H1 (cell line): Measurements from ENCODE around the gene LENG1. TPM values are rescaled to one million over a fixed set of nuclear protein-coding genes. Genes with fewer than 3 reads are reported as not detected.
"Not testable (repeated sequence)": the region's sequence is repeated elsewhere in the genome, so short reads cannot be mapped to it uniquely, and the experiment has no call there.

Experiments used
- CTCF ChIA-PET: fragments of 300-600 bp; sonication (Branson Sonifier 250); formaldehyde crosslinking; loops from one replicate; lab custom pipeline; 2021; ENCODE audit not compliant: partially characterized antibody; lab: Charles Lee
- POLR2A ChIA-PET: fragments of 300-600 bp; sonication (Branson Sonifier 250); formaldehyde crosslinking; loops from one replicate; lab custom pipeline; 2021; ENCODE audit warnings: inconsistent platforms; ENCODE audit not compliant: partially characterized antibody; lab: Charles Lee
- DNase-seq, 2 experiments: peaks; one replicate each; pipeline versions ENCODE4 v3.0.0 to v3.0.0-alpha.2; 2010 to 2022; ENCODE audit warnings: low spot score in 2 of 2, low read depth in 1 of 2, mixed read lengths in 1 of 2
- FAIRE-seq: peaks from 2 replicates; lab custom pipeline; 2011; peaks lifted over from hg19 to GRCh38; lab: Jason Lieb, UNC
- H2AFZ ChIP-seq: 2 replicates; pipeline ENCODE4 v1.8.1; 2012; ENCODE audit warnings: low read length, inconsistent platforms
- H2AK5ac ChIP-seq: 2 replicates; pipeline ENCODE4 v1.6.1; 2013; ENCODE audit warnings: low read depth, low read length
- H2BK120ac ChIP-seq: replicated peaks from 2 replicates; pipeline ENCODE3; 2013; ENCODE audit warnings: low read depth, low read length, inconsistent platforms
- H2BK12ac ChIP-seq: 2 replicates; pipeline ENCODE4 v1.6.1; 2013; ENCODE audit warnings: low read depth, low read length
- H2BK15ac ChIP-seq: 2 replicates; pipeline ENCODE4 v1.6.1; 2013; ENCODE audit warnings: low read length
- H2BK20ac ChIP-seq: 2 replicates; pipeline ENCODE4 v1.6.1; 2013; ENCODE audit warnings: low read length
- H2BK5ac ChIP-seq: 2 replicates; pipeline ENCODE4 v1.6.1; 2013; ENCODE audit warnings: low read depth, low read length
- H3K14ac ChIP-seq: 2 replicates; pipeline ENCODE4 v1.6.1; 2013; ENCODE audit warnings: inconsistent platforms; ENCODE audit not compliant: insufficient read length
- H3K18ac ChIP-seq: 2 replicates; pipeline ENCODE4 v1.6.1; 2013; ENCODE audit warnings: low read length; ENCODE audit errors: extremely low read depth
- H3K23ac ChIP-seq: 2 replicates; pipeline ENCODE4 v1.6.1; 2013; ENCODE audit warnings: inconsistent platforms; ENCODE audit not compliant: insufficient read length
- H3K23me2 ChIP-seq: 2 replicates; pipeline ENCODE4 v1.6.1; 2013; ENCODE audit warnings: low read depth, low read length
- H3K27ac ChIP-seq: 2 replicates; pipeline ENCODE4 v1.6.1; 2011; ENCODE audit warnings: low read depth, low read length, inconsistent platforms
- H3K27me3 ChIP-seq, 4 experiments: replicated peaks in 1 of 4; 1 replicate in 1 of 4; 2 replicates in 3 of 4; pipeline versions ENCODE4 v1.6.1 to v1.8.1; 2011 to 2013; ENCODE audit warnings: low read length in 3 of 4, mild to moderate bottlenecking in 3 of 4, inconsistent platforms in 2 of 4, mixed read lengths in 2 of 4, moderate library complexity in 1 of 4; ENCODE audit not compliant: control insufficient read depth in 3 of 4, insufficient read depth in 3 of 4; ENCODE audit errors: extremely low read depth in 1 of 4
- H3K36me3 ChIP-seq, 4 experiments: 2 replicates each; pipeline versions ENCODE4 v1.6.1 to v1.8.1; 2011 to 2013; ENCODE audit warnings: mild to moderate bottlenecking in 4 of 4, low read length in 3 of 4, moderate library complexity in 2 of 4, control low read depth in 1 of 4, inconsistent platforms in 1 of 4; ENCODE audit not compliant: insufficient read depth in 4 of 4, control insufficient read depth in 2 of 4
- H3K4ac ChIP-seq: replicated peaks from 2 replicates; pipeline ENCODE3; 2013; ENCODE audit warnings: low read length, low read depth, mixed read lengths, inconsistent platforms; ENCODE audit not compliant: insufficient read length
- H3K4me1 ChIP-seq, 4 experiments: replicated peaks in 1 of 4; 1 replicate in 1 of 4; 2 replicates in 3 of 4; pipeline versions ENCODE4 v1.6.1 to v1.8.1; 2011 to 2013; ENCODE audit warnings: low read length in 3 of 4, inconsistent platforms in 2 of 4, mixed read lengths in 1 of 4; ENCODE audit not compliant: insufficient read depth in 4 of 4, control insufficient read depth in 3 of 4
- H3K4me2 ChIP-seq, 2 experiments: 2 replicates each; pipeline versions ENCODE4 v1.6.1 to v1.8.1; 2011 to 2013; ENCODE audit warnings: low read depth in 2 of 2, low read length in 2 of 2, control low read depth in 1 of 2, inconsistent platforms in 1 of 2, mild to moderate bottlenecking in 1 of 2; ENCODE audit not compliant: insufficient read depth in 1 of 2
- H3K4me3 ChIP-seq, 4 experiments: fragments of 200-600, 300-600 bp in 1 of 4; sonication (generic), shearing (Covaris generic), sonication (Bioruptor Twin) in 1 of 4; 2 replicates each; pipeline versions ENCODE4 v1.5.1 to v1.8.1; 2011 to 2016; ENCODE audit warnings: low read length in 4 of 4, low read depth in 3 of 4, control low read depth in 2 of 4, inconsistent platforms in 2 of 4, mild to moderate bottlenecking in 2 of 4, mixed read lengths in 1 of 4, moderate library complexity in 1 of 4; ENCODE audit not compliant: insufficient read depth in 2 of 4; ENCODE audit errors: extremely low read depth in 1 of 4
- H3K56ac ChIP-seq: replicated peaks from 2 replicates; pipeline ENCODE3; 2013; ENCODE audit warnings: low read depth, mild to moderate bottlenecking, mixed read lengths, low read length, inconsistent platforms; ENCODE audit not compliant: insufficient read length
- H3K79me1 ChIP-seq: 2 replicates; pipeline ENCODE4 v1.6.1; 2013; ENCODE audit warnings: low read depth, low read length, control low read depth
- H3K79me2 ChIP-seq, 2 experiments: 2 replicates each; pipeline versions ENCODE4 v1.6.1 to v1.8.1; 2012 to 2013; ENCODE audit warnings: low read length in 2 of 2, mild to moderate bottlenecking in 2 of 2, inconsistent platforms in 1 of 2; ENCODE audit not compliant: insufficient read depth in 2 of 2, control insufficient read depth in 1 of 2
- H3K9ac ChIP-seq, 4 experiments: replicated peaks in 1 of 4; 1 replicate in 1 of 4; 2 replicates in 3 of 4; pipeline versions ENCODE4 v1.6.1 to v1.8.1; 2011 to 2013; ENCODE audit warnings: low read depth in 3 of 4, low read length in 3 of 4, control low read depth in 2 of 4, mild to moderate bottlenecking in 2 of 4, moderate library complexity in 2 of 4, inconsistent platforms in 1 of 4; ENCODE audit errors: extremely low read depth in 1 of 4
- H3K9me3 ChIP-seq, 2 experiments: 2 replicates each; pipeline versions ENCODE4 v1.6.1 to v1.8.1; 2012 to 2013; ENCODE audit warnings: mild to moderate bottlenecking in 2 of 2, moderate library complexity in 2 of 2, control low read depth in 1 of 2, inconsistent platforms in 1 of 2, low read depth in 1 of 2, low read length in 1 of 2, mixed read lengths in 1 of 2; ENCODE audit not compliant: insufficient read depth in 2 of 2
- H4K20me1 ChIP-seq, 2 experiments: replicated peaks in 1 of 2; 2 replicates each; pipeline versions ENCODE3 to v1.8.1; 2011 to 2013; ENCODE audit warnings: inconsistent platforms in 2 of 2, low read length in 2 of 2, mild to moderate bottlenecking in 1 of 2; ENCODE audit not compliant: insufficient read depth in 2 of 2, control insufficient read depth in 1 of 2
- H4K5ac ChIP-seq: 2 replicates; pipeline ENCODE4 v1.6.1; 2013; ENCODE audit warnings: low read length, low read depth, mixed read lengths, inconsistent platforms; ENCODE audit not compliant: insufficient read length
- H4K8ac ChIP-seq: 2 replicates; pipeline ENCODE4 v1.8.0; 2013; ENCODE audit warnings: mild to moderate bottlenecking, moderate library complexity, low read length, inconsistent platforms; ENCODE audit not compliant: insufficient read depth; ENCODE audit errors: extremely low read depth
- H4K91ac ChIP-seq: replicated peaks from 2 replicates; pipeline ENCODE3; 2013; ENCODE audit warnings: low read length, mixed read lengths, inconsistent platforms; ENCODE audit not compliant: insufficient read length
- WGBS, 2 experiments: shearing (Covaris generic) in 1 of 2; methylation state at CpG; one replicate each; pipeline versions ENCODE4 v1.1.6 to v1.1.7; 2013 to 2015; ENCODE audit warnings: low lambda C conversion rate in 2 of 2, mixed read lengths in 2 of 2, inconsistent platforms in 1 of 2, low coverage in 1 of 2, missing lambda C conversion rate in 1 of 2; ENCODE audit not compliant: insufficient replicate concordance in 2 of 2, insufficient coverage in 1 of 2, insufficient read length in 1 of 2; ENCODE audit errors: extremely low coverage in 1 of 2, missing lambda C conversion rate in 1 of 2; 5-methylcytosine and 5-hydroxymethylcytosine counted together
- polyA plus RNA-seq, 7 experiments: library from polyadenylated mRNA; depleted of rRNA in 3 of 7; stranded (reverse) in 5 of 7; unstranded in 2 of 7; fragments of >200 nt in 5 of 7; fragments of 200-250 nt in 2 of 7; gene quantifications; 1 replicate in 5 of 7; 2 replicates in 1 of 7; 4 replicates in 1 of 7; pipeline versions ENCODE4 v1.2.1 to v1.2.3, GENCODE V29; 2011 to 2013; ENCODE audit warnings: missing spikeins in 2 of 7, mixed read lengths in 2 of 7
- total RNA-seq: library from RNA; stranded (reverse); fragmentation: NEBNext Ultra II Directional; extraction: Animal tissue kit (Norgen Biotek cat#: 25700); gene quantifications from 2 replicates; pipeline ENCODE4 v1.2.1, GENCODE V29; 2021

The LENG1 gene
- total and polyA plus RNA-seq, 2 of the 8 experiments (the other 6 are each of a cell fraction or from before 2014, with no cell fraction given): 1.2 to 4.4 TPM

DNA sequence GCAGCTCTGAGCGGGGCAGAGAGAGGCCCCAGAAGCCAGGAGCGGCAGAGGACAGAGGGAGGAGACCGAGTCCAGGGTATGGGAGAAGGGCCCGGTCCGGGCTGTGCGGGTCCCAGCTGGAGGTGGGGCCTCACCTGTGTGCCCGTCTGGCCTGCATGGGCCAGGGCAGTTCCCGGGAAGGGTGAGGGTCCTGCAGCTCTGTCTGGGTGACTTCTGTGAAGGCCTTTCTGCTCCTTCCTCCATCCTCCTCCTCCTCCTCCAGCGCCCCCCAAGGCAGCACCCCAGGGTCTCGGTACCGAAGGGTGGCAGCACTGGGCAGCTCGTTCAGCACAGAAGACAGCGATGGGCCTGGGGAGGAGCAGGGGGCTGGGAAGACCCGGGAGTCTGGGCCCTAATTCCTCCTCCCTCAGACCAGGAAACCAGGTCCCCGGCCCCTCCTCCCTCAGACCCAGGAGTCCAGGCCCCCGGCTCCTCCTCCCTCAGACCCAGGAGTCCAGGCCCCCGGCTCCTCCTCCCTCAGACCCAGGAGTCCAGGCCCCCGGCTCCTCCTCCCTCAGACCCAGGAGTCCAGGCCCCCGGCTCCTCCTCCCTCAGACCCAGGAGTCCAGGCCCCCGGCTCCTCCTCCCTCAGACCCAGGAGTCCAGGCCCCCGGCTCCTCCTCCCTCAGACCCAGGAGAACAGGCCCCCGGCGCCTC is 12.4 kb upstream of the LENG1 start:
- not testable (repeated sequence) for H3K9me3 ChIP-seq, H4K20me1 ChIP-seq, H3K4ac ChIP-seq, H3K23me2 ChIP-seq, H3K56ac ChIP-seq, H2BK120ac ChIP-seq, H3K36me3 ChIP-seq, H3K27me3 ChIP-seq, H3K9ac ChIP-seq, H3K4me3 ChIP-seq, FAIRE-seq, H2BK5ac ChIP-seq, H2BK15ac ChIP-seq, H3K14ac ChIP-seq, H3K79me1 ChIP-seq, H2BK20ac ChIP-seq, H3K23ac ChIP-seq, H2AFZ ChIP-seq, H3K4me1 ChIP-seq, H3K18ac ChIP-seq, H3K79me2 ChIP-seq, H2BK12ac ChIP-seq, H3K27ac ChIP-seq, DNase-seq, H4K5ac ChIP-seq, H4K8ac ChIP-seq
- POLR2A ChIA-PET: interaction anchor here (0.8 to 6.7 kb wide), 9 partner anchors 8 to 37 kb away, joined by 4 to 55 read pairs (median 19); partner anchors contain the start of genes LENG1, MBOAT7, RPS9 and TSEN34
- H2AK5ac ChIP-seq: peak overlapping the region; percentile 75; the same call in 1 of the 2 replicates
- peak overlapping the region; percentile 11 to 45; a peak in 1 of 4 replicates for H3K4me2 ChIP-seq
- peak overlapping the region; percentile 74 for H4K91ac ChIP-seq
- CTCF ChIA-PET: interaction anchor here (0.6 to 2.6 kb wide), 7 partner anchors 11 to 461 kb away, joined by 3 to 8 read pairs (median 4); partner anchors contain the start of gene LENG1
- WGBS, 2 experiments: 81% methylated on average over 9 of the region's 23 CpGs; no CpG with 5 or more reads in 1 of the 2 experiments
